SU-DHL-6 (cell line): ENCODE results near the gene SULT2B1.

ENCODE experiments used
- H2AFZ ChIP-seq: fragments of 200-600 bp; sonication (generic); 2 replicates; pipeline ENCODE4 v1.6.1; 2014; ENCODE audit warnings: low read depth, mild to moderate bottlenecking, moderate library complexity, mixed read lengths, antibody characterized with exemption, low read length; ENCODE audit not compliant: severe bottlenecking
- H3F3A ChIP-seq: fragments of 200-600 bp; shearing (Covaris generic); 2 replicates; pipeline ENCODE4 v1.6.0; 2016; ENCODE audit warnings: antibody characterized with exemption, mild to moderate bottlenecking; ENCODE audit not compliant: insufficient read depth
- H3K27ac ChIP-seq: fragments of 200-600 bp; sonication (generic); 2 replicates; pipeline ENCODE4 v1.5.1; 2016; ENCODE audit warnings: low read depth, mild to moderate bottlenecking, low read length, moderate library complexity, mixed read lengths
- H3K27me3 ChIP-seq: fragments of 200-600 bp; sonication (generic), shearing (Covaris generic); 2 replicates; pipeline ENCODE4 v1.6.0; 2014; ENCODE audit warnings: mild to moderate bottlenecking, low read length
- H3K36me3 ChIP-seq: fragments of 200-600 bp; sonication (generic); 2 replicates; pipeline ENCODE4 v1.6.1; 2014; ENCODE audit warnings: mild to moderate bottlenecking, low read length, mixed read lengths
- H3K4me2 ChIP-seq: fragments of 300-600, 200-600 bp; shearing (Covaris generic), sonication (generic); 2 replicates; pipeline ENCODE4 v1.6.0; 2014; ENCODE audit warnings: low read length, low read depth, mild to moderate bottlenecking; ENCODE audit not compliant: poor library complexity, severe bottlenecking
- H3K4me3 ChIP-seq: fragments of 200-600 bp; sonication (generic); 2 replicates; pipeline ENCODE4 v1.5.1; 2014; ENCODE audit warnings: antibody characterized with exemption, low read length, mild to moderate bottlenecking, mixed read lengths; ENCODE audit not compliant: insufficient read depth, poor library complexity, severe bottlenecking
- H3K79me2 ChIP-seq: fragments of 200-600 bp; sonication (generic); 2 replicates; pipeline ENCODE4 v1.6.1; 2014; ENCODE audit warnings: mild to moderate bottlenecking, low read length, moderate library complexity; ENCODE audit not compliant: insufficient read depth
- H3K9ac ChIP-seq: fragments of 200-600 bp; sonication (generic); 2 replicates; pipeline ENCODE4 v1.7.0; 2014; ENCODE audit warnings: mild to moderate bottlenecking, low read length
- H3K9me2 ChIP-seq: fragments of 200-600 bp; sonication (generic); replicated peaks from 2 replicates; pipeline ENCODE4 v1.6.1; 2014; ENCODE audit warnings: low read length; ENCODE audit not compliant: insufficient read depth
- H3K9me3 ChIP-seq: fragments of 200-600 bp; sonication (generic); 2 replicates; pipeline ENCODE4 v1.6.1; 2014; ENCODE audit warnings: low read length, mixed read lengths; ENCODE audit not compliant: insufficient read depth
- H4K20me1 ChIP-seq: fragments of 200-600 bp; sonication (generic); 2 replicates; pipeline ENCODE4 v1.6.1; 2014; ENCODE audit warnings: low read depth, mild to moderate bottlenecking, antibody characterized with exemption, low read length, moderate library complexity, mixed read lengths
- EZH2phosphoT487 ChIP-seq: fragments of 200-600 bp; sonication (generic), shearing (Covaris generic); conservative IDR thresholded peaks from 2 replicates; pipeline ENCODE4 v1.6.1; 2018; ENCODE audit warnings: mild to moderate bottlenecking, antibody characterized with exemption, low read length, moderate library complexity, mixed read lengths
- TF ChIP-seq, protein P1 (sequence below): fragments of 200-600 bp; sonication (generic); IDR thresholded peaks from one replicate; pipeline ENCODE4 v1.5.1; 2017; ENCODE audit warnings: antibody characterized with exemption, mild to moderate bottlenecking, low read length, moderate library complexity; ENCODE audit not compliant: insufficient read depth, poor library complexity, severe bottlenecking

The SULT2B1 gene

DNA sequence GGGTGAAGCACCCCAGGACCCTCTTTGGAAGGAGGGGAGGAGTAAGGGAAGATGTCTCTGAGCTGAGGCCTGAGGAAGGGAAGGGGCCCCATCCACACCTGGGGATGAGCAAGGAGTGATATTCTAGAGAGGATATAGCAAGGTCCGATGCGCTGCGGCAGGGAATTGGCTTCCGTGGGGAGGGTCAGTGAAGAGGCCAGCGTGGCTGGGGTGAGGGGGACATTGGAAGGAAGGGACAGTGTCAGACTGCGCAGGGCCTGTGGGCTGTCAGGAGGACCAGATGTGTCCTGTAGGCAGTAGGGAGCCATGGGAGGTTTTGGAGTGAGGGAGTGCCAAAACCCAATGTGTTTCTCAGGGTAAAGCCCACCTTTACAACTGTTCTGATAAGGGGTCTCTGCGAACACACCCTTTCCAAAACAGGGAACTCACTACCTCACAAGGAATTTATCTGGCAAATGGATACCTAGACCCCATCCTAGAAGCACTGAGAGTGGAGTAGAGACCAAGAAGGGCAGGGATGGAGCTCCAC lies 44.0 kb upstream of the SULT2B1 start:
- Histone ChIP-seq H3F3A (peaks cover 5% of the 10 kb centered on the region), H3K27ac (no peak overlapping the region), H3K4me2 (no peak overlapping the region), H3K27me3 (no peaks in the 10 kb centered on the region), H2AFZ (no peak overlapping the region), H3K79me2 (no peaks in the 10 kb centered on the region), H3K4me3 (no peak overlapping the region), H3K36me3 (no peaks in the 10 kb centered on the region), H3K9ac (no peak overlapping the region), H3K9me2 (no peaks in the 10 kb centered on the region), H4K20me1 (no peaks in the 10 kb centered on the region), H3K9me3 (no peaks in the 10 kb centered on the region)
- TF ChIP-seq, protein P1, sequence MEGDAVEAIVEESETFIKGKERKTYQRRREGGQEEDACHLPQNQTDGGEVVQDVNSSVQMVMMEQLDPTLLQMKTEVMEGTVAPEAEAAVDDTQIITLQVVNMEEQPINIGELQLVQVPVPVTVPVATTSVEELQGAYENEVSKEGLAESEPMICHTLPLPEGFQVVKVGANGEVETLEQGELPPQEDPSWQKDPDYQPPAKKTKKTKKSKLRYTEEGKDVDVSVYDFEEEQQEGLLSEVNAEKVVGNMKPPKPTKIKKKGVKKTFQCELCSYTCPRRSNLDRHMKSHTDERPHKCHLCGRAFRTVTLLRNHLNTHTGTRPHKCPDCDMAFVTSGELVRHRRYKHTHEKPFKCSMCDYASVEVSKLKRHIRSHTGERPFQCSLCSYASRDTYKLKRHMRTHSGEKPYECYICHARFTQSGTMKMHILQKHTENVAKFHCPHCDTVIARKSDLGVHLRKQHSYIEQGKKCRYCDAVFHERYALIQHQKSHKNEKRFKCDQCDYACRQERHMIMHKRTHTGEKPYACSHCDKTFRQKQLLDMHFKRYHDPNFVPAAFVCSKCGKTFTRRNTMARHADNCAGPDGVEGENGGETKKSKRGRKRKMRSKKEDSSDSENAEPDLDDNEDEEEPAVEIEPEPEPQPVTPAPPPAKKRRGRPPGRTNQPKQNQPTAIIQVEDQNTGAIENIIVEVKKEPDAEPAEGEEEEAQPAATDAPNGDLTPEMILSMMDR, result no peak
- TF ChIP-seq EZH2phosphoT487, result no peak

DNA sequence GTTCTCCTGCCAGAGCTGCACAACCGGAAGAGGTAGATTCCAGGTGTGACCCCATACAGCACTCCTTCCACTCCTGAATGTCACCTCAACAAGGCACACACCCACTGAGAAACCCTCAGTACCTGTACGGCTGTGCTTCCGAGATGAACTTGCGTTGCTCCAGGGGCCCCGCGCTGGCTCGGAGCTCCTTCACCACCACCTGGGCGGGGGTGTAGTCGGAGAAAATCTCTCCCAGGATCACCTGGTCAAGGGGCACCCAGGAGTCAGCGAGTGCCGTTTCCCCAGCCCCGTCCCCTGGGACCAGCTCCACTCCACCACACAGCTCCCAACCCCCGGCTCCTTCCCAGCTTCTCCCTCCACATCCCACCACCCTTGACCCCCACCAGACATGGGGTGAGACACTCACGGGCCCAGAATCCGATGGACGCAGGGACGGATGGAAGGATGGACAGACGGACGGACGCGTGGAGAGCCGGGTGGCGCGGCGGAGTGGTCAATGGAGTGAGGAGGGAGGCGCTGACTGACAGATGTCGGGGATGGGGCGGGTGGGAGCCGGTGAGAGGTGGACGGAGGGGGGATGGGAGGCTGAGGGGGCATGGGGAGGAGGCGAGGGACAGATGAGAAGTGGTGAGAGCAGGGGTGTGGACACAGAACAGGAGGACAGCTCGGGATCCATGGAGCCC lies 43.1 kb upstream of the SULT2B1 start:
- H3K9me3 ChIP-seq, result no peaks in the 10 kb centered on the region
- no peaks in the 10 kb centered on the region for H3K36me3 ChIP-seq
- no peak overlapping the region for H3K27ac ChIP-seq
- H3K4me3 ChIP-seq, result no peak overlapping the region
- no peak overlapping the region for H3K9ac ChIP-seq
- TF ChIP-seq, protein P1, result no peak
- no peak for TF ChIP-seq EZH2phosphoT487
- H2AFZ ChIP-seq, result no peak overlapping the region
- H3K4me2 ChIP-seq, result no peak overlapping the region
- H3K9me2 ChIP-seq, result no peaks in the 10 kb centered on the region
- H3K79me2 ChIP-seq, result no peaks in the 10 kb centered on the region
- no peaks in the 10 kb centered on the region for H4K20me1 ChIP-seq
- H3K27me3 ChIP-seq, result no peaks in the 10 kb centered on the region
- peaks cover 8% of the 10 kb centered on the region for H3F3A ChIP-seq

DNA sequence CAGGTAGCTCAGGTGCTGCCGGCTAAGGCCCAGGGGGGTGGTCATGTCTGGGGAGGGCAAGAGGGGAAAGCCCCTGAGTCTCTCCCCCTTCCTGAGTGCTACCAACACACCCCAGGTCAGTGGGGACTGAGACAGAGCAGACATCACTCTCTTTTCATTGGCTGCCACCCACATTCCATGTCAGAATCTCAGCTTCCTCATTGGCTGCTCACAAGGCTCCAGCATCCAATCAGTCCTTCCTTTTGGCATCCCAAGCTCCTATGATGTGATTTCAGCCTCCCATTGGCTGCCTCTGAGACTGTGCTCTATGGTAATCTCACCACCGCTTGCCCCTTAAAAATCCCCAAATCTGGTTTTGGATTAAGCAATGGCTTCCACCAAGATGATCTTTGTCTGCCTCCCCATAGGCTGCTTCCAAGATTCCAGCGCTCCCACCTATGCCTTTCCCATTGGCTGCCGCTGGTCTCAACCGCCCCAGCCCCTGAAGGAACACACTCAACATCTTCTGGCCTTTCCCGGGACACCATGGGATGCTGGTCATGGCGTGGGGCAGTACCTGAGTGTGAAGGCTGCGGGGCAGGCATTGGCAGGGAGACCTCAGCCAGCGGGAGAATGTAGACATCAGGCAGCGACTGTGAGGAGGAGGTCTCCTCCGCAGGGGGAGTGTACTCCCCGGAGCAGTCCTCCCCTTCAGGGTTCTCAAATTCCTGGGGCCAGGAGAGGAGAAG lies 42.3 kb upstream of the SULT2B1 start:
- no peak for TF ChIP-seq EZH2phosphoT487
- TF ChIP-seq, protein P1, result no peak
- Histone ChIP-seq H3F3A (peaks cover 8% of the 10 kb centered on the region), H3K4me3 (no peak overlapping the region), H3K4me2 (no peak overlapping the region), H3K9ac (no peak overlapping the region), H3K9me3 (no peaks in the 10 kb centered on the region), H3K79me2 (no peaks in the 10 kb centered on the region), H3K27ac (no peak overlapping the region), H3K27me3 (no peaks in the 10 kb centered on the region), H2AFZ (no peak overlapping the region), H3K9me2 (no peaks in the 10 kb centered on the region), H3K36me3 (no peaks in the 10 kb centered on the region), H4K20me1 (no peaks in the 10 kb centered on the region)
